Tibial artery (tissue), 4 donors: ENCODE data around the gene DEPDC1.

Experiments
- DNase-seq, 2 donors: peaks; one replicate each; pipeline ENCODE4 v3.0.0-alpha.2; 2019
- H3K27ac ChIP-seq, 2 donors: fragments of 200-600 bp; sonication (generic) in 1 of 2; 1 replicate in 1 of 2; 2 replicates in 1 of 2; pipeline ENCODE4 v1.5.1; 2018 to 2019; ENCODE audit warnings: mild to moderate bottlenecking in 1 of 2
- H3K27me3 ChIP-seq, 2 donors: fragments of 200-600 bp; sonication (generic) in 1 of 2; one replicate each; pipeline versions ENCODE4 v1.5.1 to v1.6.0; 2016 to 2019
- H3K36me3 ChIP-seq, 3 donors: fragments of 200-600 bp; sonication (generic) in 2 of 3; one replicate each; pipeline ENCODE4 v1.5.1; 2016 to 2019; ENCODE audit warnings: mild to moderate bottlenecking in 2 of 3
- H3K4me1 ChIP-seq, 4 donors: fragments of 200-600 bp; sonication (generic) in 2 of 4; 1 replicate in 3 of 4; 2 replicates in 1 of 4; pipeline ENCODE4 v1.5.1; 2016 to 2019
- H3K4me3 ChIP-seq, 2 donors: fragments of 200-600 bp; sonication (generic) in 1 of 2; 1 replicate in 1 of 2; 2 replicates in 1 of 2; pipeline ENCODE4 v1.5.1; 2018 to 2019; ENCODE audit warnings: mild to moderate bottlenecking in 2 of 2
- H3K9me3 ChIP-seq, 3 donors: fragments of 200-600 bp; sonication (generic) in 1 of 3; one replicate each; pipeline ENCODE4 v1.5.1; 2016 to 2019
- intact Hi-C: fragments of 100-400 bp; cut with DNase I; formaldehyde crosslinking; loops from one replicate; pipeline ENCODE4 v1.15.0; 2023; ENCODE audit warnings: low total_unique reads
- TF ChIP-seq, protein P1 (sequence below), 2 experiments: fragments of 200-600 bp in 1 of 2; fragments of 450-650 bp in 1 of 2; IDR thresholded peaks; one replicate each; pipeline ENCODE4 v1.5.1; 2017 to 2019; ENCODE audit warnings: antibody characterized with exemption in 2 of 2, mild to moderate bottlenecking in 1 of 2, moderate library complexity in 1 of 2

Gene DEPDC1

DNA sequence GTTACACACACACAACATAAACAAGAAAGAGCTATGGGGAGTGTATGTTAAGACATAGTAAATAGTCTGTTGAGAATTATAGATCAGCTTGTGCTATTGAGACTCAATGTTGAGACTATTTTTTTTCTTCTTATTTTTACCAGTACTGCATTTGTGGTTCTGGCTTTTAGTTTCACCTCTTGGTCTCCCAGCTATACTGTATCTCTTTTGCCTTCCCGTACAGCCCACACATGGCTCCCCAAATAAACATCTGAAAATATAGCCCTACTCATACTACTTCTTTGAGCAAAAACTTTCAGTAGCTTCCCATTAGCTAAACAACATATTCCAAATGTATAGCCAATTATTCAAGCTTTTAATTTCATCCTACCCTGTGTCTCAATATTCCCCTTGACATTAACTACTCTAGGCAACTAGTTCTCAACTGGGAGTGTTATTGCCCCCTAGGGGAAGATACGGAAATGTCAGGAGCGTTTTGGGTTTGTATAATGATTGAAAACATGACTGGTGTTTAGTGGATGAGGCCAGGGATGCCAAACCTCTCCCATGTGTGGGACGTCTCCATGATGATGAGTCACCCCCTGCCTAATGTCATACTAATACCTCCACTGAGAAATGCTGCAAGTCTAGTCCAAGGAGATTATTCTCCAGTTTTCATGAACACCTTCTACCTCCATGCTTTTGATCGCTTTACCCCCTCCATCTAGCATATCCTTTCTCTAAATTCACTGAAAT is 53.9 kb downstream of the DEPDC1 start:
- Histone ChIP-seq H3K27me3 (no peaks in the 10 kb centered on the region), H3K36me3 (no peaks in the 10 kb centered on the region), H3K4me3 (no peak overlapping the region), H3K9me3 (no peaks in the 10 kb centered on the region), H3K4me1 (no peaks in the 10 kb centered on the region), H3K27ac (no peak overlapping the region)
- intact Hi-C loops = no loop called here
- DNase-seq = peak in 1 of 2 donors; percentile 22
- TF ChIP-seq, protein P1, sequence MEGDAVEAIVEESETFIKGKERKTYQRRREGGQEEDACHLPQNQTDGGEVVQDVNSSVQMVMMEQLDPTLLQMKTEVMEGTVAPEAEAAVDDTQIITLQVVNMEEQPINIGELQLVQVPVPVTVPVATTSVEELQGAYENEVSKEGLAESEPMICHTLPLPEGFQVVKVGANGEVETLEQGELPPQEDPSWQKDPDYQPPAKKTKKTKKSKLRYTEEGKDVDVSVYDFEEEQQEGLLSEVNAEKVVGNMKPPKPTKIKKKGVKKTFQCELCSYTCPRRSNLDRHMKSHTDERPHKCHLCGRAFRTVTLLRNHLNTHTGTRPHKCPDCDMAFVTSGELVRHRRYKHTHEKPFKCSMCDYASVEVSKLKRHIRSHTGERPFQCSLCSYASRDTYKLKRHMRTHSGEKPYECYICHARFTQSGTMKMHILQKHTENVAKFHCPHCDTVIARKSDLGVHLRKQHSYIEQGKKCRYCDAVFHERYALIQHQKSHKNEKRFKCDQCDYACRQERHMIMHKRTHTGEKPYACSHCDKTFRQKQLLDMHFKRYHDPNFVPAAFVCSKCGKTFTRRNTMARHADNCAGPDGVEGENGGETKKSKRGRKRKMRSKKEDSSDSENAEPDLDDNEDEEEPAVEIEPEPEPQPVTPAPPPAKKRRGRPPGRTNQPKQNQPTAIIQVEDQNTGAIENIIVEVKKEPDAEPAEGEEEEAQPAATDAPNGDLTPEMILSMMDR (IDR thresholded peaks at IDR 0.05) = peak; percentile 29 to 42

DNA sequence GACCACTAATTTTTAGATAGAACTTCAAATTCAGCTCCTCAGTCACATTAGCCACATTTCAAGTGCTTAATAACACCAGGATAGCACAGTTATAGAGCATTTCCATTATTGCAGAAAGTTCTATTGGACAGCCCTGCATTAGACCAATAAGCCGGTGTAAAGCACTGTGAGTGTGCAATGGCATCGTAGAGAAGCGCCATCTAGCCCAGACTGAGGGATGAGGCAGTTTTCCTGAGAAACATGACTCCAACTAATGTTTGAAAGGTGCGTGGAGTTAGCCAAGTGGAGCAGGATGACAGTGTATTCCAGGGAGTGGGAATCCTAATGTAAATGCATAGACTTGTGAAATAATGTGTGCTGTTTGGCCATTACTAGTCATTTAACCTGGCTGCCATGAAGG is 54.9 kb downstream of the DEPDC1 start:
- no peak overlapping the region for H3K27ac ChIP-seq
- no peaks in the 10 kb centered on the region for H3K36me3 ChIP-seq
- no peak for DNase-seq
- no peaks in the 10 kb centered on the region for H3K4me1 ChIP-seq
- intact Hi-C loops = no loop called here
- H3K27me3 ChIP-seq = no peaks in the 10 kb centered on the region
- TF ChIP-seq, protein P1 (IDR thresholded peaks at IDR 0.05) = no peak
- H3K9me3 ChIP-seq = no peaks in the 10 kb centered on the region
- H3K4me3 ChIP-seq = no peak overlapping the region

GRCh38 chr1:68438310-68438709 is 58.6 kb downstream of the DEPDC1 start:
- Histone ChIP-seq H3K27ac (no peak overlapping the region), H3K4me3 (no peak overlapping the region), H3K36me3 (no peaks in the 10 kb centered on the region), H3K9me3 (no peaks in the 10 kb centered on the region), H3K4me1 (no peaks in the 10 kb centered on the region), H3K27me3 (no peaks in the 10 kb centered on the region)
- DNase-seq = no peak
- TF ChIP-seq, protein P1 (IDR thresholded peaks at IDR 0.05) = no peak
- intact Hi-C loops = no loop called here

DNA sequence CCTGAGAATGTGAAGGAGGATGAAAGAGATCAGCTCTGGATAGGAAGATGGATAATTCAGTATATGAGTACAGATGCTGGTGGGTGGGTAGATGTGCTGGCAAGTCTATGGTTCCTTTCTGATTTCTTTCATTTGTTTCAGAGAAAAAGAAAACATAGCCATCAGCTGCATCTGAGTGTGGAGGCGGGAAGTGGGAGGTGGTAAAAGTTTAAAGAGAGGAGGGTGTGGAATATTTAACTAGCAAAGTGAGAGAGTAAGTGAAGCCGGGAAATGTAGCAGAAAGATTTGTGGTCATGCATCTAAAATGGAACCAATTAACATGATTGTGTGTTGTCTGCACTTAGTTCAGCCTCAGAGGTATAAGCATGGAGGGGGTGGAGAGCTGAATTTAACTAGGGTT is 63.5 kb downstream of the DEPDC1 start:
- Histone ChIP-seq H3K27me3 (no peaks in the 10 kb centered on the region), H3K9me3 (no peaks in the 10 kb centered on the region), H3K27ac (no peak overlapping the region), H3K36me3 (no peaks in the 10 kb centered on the region), H3K4me3 (no peak overlapping the region), H3K4me1 (no peaks in the 10 kb centered on the region)
- TF ChIP-seq, protein P1 (IDR thresholded peaks at IDR 0.05) = no peak
- intact Hi-C loops = no loop called here
- no peak for DNase-seq

- no peaks in the 10 kb centered on the region for H3K36me3 ChIP-seq
- no peaks in the 10 kb centered on the region for H3K27me3 ChIP-seq
- H3K27ac ChIP-seq = no peak overlapping the region
- TF ChIP-seq, protein P1 (IDR thresholded peaks at IDR 0.05) = no peak
- H3K9me3 ChIP-seq = no peaks in the 10 kb centered on the region
- intact Hi-C loops = no loop called here
- H3K4me1 ChIP-seq = no peaks in the 10 kb centered on the region
- no peak for DNase-seq
- no peak overlapping the region for H3K4me3 ChIP-seq
Observed at GRCh38 chr1:68431076-68431475, 65.8 kb downstream of the DEPDC1 start.
